GM19035 (cell line): ENCODE results near the gene CSAG3.

Experiments used
- ATAC-seq: cut with Tn5 transposase; IDR thresholded peaks from one replicate; pipeline ENCODE4 v1.9.1; 2021; ENCODE audit not compliant: unreplicated experiment

The CSAG3 gene

DNA sequence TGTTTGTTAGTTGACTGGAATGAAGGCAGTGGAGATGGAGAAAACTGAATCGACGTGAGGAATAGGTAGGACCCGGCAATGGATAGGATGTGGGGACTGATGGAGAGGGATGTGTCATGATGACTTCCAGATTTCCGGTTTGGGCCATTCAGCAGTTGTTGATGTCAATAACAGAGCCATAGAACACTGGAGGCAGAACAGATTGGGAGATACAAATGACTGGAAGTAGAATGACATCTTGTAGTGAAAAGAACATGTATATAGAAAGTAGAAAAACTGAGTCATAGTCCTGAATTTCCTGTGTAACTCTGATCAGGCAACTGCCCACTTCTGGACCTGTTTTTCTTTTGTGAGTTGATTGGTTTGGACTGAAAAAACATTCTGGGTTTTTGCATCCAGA, 47.0 kb downstream of the CSAG3 start:
- ATAC-seq = no peak
